ENCODE measurements around the gene MIF.
"Not testable (repeated sequence)": the region's sequence is repeated elsewhere in the genome, so short reads cannot be mapped to it uniquely, and the experiment has no call there.

Gene MIF

GRCh38 chr22:23903328-23903971 lies 9.3 kb downstream of the MIF start:
- DNase-seq = no peak

- no peak for DNase-seq
Observed at GRCh38 chr22:23904573-23905254, 10.5 kb downstream of the MIF start.

- DNase-seq = no peak
Observed at GRCh38 chr22:23906641-23907040, 12.5 kb downstream of the MIF start.

GRCh38 chr22:23907423-23907822 lies 13.2 kb downstream of the MIF start:
- DNase-seq = not testable (repeated sequence)

- no peak for DNase-seq
Observed at GRCh38 chr22:23908587-23909205, 14.5 kb downstream of the MIF start.

- DNase-seq = no peak
Observed at GRCh38 chr22:23909296-23909898, 15.2 kb downstream of the MIF start.

GRCh38 chr22:23910496-23911190 lies 16.5 kb downstream of the MIF start:
- no peak for DNase-seq

GRCh38 chr22:23911318-23911980 lies 17.3 kb downstream of the MIF start:
- DNase-seq = peak; percentile 37

- DNase-seq = no peak
Observed at GRCh38 chr22:23912293-23912903, 18.2 kb downstream of the MIF start.

GRCh38 chr22:23913306-23913660 lies 19.1 kb downstream of the MIF start:
- no peak for DNase-seq

GRCh38 chr22:23913661-23914353 lies 19.6 kb downstream of the MIF start:
- peak; percentile 100 for DNase-seq

- no peak for DNase-seq
Observed at GRCh38 chr22:23915290-23915689, 21.1 kb downstream of the MIF start.

- not testable (repeated sequence) for DNase-seq
Observed at GRCh38 chr22:23920267-23920611, 26.1 kb downstream of the MIF start.

GRCh38 chr22:23921586-23922201 lies 27.5 kb downstream of the MIF start:
- DNase-seq = not testable (repeated sequence)

GRCh38 chr22:23922921-23923320 lies 28.7 kb downstream of the MIF start:
- DNase-seq = peak; percentile 47

GRCh38 chr22:23925020-23925606 lies 30.9 kb downstream of the MIF start:
- no peak for DNase-seq

- DNase-seq = no peak
Observed at GRCh38 chr22:23926561-23926960, 32.4 kb downstream of the MIF start.

- DNase-seq = peak; percentile 35
Observed at GRCh38 chr22:23938328-23939016, 44.3 kb downstream of the MIF start.

GRCh38 chr22:23939017-23939357 lies 44.8 kb downstream of the MIF start:
- no peak for DNase-seq

GRCh38 chr22:23940166-23940565 lies 46.0 kb downstream of the MIF start:
- not testable (repeated sequence) for DNase-seq
